ENCODE results near the gene LOXL1.

The LOXL1 gene

GRCh38 chr15:73941449-73941848 is 15.2 kb downstream of the LOXL1 start:
- no peak for DNase-seq

- no peak for DNase-seq
Measured at GRCh38 chr15:73941871-73942635, 15.8 kb downstream of the LOXL1 start.

- DNase-seq: no peak
Measured at GRCh38 chr15:73942751-73943270, 16.5 kb downstream of the LOXL1 start.

GRCh38 chr15:73944161-73945129 is 18.2 kb downstream of the LOXL1 start:
- DNase-seq: no peak

- no peak for DNase-seq
Measured at GRCh38 chr15:73945130-73945508, 18.9 kb downstream of the LOXL1 start.

GRCh38 chr15:73946046-73946721 is 19.9 kb downstream of the LOXL1 start:
- DNase-seq: no peak

- DNase-seq: no peak
Measured at GRCh38 chr15:73946795-73947370, 20.6 kb downstream of the LOXL1 start.

GRCh38 chr15:73947651-73948050 is 21.4 kb downstream of the LOXL1 start:
- DNase-seq: no peak

- DNase-seq: no peak
Measured at GRCh38 chr15:73948396-73948795, 22.1 kb downstream of the LOXL1 start.

GRCh38 chr15:73948982-73949381 is 22.7 kb downstream of the LOXL1 start:
- DNase-seq: no peak

GRCh38 chr15:73949496-73949895 is 23.2 kb downstream of the LOXL1 start:
- DNase-seq: no peak

- DNase-seq: no peak
Measured at GRCh38 chr15:73950479-73950830, 24.2 kb downstream of the LOXL1 start.

GRCh38 chr15:73950831-73951561 is 24.7 kb downstream of the LOXL1 start:
- peak; percentile 81 for DNase-seq

- DNase-seq: no peak
Measured at GRCh38 chr15:73951601-73952000, 25.3 kb downstream of the LOXL1 start.

GRCh38 chr15:73952171-73952912 is 26.1 kb downstream of the LOXL1 start:
- DNase-seq: no peak

GRCh38 chr15:73952913-73953750 is 26.9 kb downstream of the LOXL1 start:
- DNase-seq: no peak

GRCh38 chr15:73954188-73955145 is 28.2 kb downstream of the LOXL1 start:
- DNase-seq: no peak

- no peak for DNase-seq
Measured at GRCh38 chr15:73955326-73955725, 29.1 kb downstream of the LOXL1 start.

Data from stimulated activated CD8-positive, alpha-beta memory T cell treated with anti-CD3 and anti-CD28 coated beads, Interleukin-4, amount 100 ng/mL, for 48 hours (primary cell).